ENCODE data around the gene TNK1.

TNK1 gene

DNA sequence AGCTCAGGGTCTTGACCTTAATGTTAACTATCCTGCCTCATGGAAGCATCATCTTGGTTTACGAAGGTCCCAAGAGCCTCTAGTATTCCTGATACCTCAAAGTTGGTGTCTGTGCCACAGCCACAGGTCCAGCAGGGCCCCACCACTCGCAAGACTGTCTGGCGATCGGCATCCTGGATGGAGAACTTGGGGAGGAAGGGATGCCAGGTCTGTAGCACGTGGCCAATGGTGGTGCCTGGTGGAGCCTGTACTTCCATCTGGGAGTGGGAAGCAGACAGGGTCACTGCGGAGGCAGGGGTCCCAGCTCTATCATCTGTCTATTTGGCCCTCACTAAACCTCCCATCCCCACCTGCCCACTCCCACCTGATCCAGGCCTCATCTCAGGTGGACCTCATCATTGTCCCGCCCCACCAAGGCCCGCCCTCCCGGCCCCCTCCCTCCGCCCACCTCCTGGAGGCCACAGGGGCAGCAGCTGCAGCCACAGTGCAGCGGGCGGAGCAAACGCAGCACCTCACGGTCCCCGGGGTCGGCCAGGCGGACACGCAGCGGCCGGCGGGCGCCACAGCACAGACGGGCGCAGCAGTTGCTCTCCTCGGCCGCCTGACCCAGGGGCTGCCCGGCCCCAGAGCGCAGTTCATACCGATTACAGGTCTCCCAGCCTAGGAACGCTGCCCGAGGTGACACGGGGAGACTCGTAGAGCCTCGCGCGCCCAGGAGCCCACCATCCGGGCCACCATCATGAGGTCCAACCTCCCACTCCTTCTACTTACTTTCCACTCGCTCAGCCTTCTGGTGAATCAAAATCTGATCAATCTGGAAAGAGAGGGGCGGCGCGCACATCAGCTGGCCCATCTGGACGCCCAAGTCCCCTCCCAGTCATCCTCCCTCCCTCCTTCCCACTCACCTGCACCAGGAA lies 12.1 kb downstream of the TNK1 start:
- no peak for DNase-seq (ENCODE audit: low spot score)

DNA sequence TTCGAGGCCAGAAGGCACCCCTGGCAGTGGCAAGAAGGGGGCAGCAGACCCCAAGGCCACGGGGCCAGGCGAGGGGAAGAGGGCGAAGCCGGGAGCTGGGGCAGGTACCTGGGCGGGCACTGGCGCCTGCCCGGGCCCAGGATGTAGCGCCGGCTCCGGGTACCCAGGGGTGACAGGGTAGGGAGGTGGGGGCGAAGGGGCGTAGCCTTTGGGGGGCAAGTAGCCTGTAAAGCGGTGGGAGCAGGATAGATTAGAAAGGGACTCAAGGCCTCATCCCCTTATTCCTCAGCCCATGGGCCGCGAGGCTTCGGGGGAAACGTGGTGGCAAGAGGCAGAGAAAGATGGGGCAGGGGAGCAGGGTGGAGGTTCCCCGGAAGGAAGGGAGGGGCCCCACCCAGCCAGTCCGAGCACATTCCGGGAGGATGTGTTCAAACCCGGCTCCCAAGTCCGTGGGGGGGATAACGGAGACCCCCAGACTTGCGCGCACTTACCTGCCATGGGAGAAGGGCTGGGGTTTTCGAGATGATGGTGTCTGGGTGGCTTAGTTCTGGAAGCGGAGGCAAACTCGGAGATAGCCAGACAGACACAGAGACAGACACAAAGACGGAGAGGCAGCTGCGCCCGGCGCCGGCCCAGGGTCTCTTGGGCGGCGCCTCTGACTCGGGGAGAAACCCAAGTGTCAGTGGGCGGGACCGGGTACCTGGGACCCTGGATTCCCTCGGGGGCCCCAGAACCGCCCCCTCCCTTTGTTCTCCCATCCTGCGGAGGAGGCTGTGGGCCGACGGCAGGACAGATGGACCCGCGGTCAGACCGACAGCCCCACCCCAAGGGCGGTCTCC lies 12.9 kb downstream of the TNK1 start:
- DNase-seq (ENCODE audit: low spot score) = peak; percentile 47

DNA sequence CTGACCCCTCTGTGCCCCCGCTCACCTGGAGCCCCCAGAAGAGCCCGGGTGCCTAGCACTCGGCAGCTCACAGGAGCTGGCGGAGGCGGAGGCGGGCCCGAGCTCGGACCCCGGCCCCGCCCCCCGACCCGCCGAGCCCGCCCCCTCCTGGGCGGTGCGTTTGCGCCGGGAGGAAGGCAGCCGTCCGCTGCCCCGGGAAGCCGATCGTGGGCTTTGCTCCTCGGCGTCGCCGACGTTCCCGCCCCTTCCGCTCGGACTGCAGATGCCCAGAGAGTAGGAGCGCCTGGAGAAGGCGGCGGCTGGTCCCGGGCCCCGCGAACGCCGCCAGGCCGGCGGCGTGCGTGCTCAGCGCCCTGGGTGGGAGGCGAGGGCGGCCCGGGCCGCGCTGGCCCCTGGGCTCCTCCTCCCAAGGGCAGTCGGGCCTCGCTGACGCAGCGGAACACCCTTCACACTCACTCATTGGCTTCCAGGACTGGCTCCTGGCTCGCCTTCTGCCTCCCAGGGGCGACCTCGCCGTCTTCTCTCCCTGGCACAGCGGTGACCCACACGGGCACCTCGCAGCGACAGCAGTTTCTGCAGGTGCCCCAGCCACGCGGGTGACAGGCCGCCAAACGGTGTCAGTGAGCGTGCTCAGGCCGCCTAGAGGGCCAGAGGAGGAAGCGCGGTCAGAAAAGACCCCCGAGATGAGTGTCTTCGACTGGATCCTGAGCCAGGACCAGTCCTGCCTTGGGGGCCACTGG lies 13.7 kb downstream of the TNK1 start, which contains the start of gene PLSCR3:
PLSCR3 (minus strand) TSS at position 74 of the 740 bp plus-strand sequence. CDS start 415 bp downstream, outside the sequence.
- peak; percentile 96 for DNase-seq (ENCODE audit: low spot score)

DNA sequence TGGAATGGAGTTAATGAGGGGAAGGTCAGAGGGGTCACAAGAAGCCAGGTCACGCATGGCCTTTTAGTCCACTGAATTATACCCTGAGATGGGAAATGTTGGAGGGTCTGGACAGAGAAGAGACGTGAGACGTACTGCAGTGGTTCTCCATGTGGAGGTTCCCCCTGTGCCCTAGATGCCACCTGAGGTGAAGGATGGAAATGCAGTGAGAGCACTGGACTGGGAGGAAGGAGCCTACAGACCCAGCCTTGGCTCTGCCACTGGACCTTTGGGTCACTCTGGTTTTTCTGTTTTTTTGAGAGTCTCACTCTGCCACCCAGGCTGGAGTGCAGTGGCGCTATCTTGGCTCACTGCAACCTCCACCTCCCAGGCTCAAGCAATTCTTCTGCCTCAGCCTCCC lies 15.3 kb downstream of the TNK1 start:
- DNase-seq (ENCODE audit: low spot score) = no peak

DNA sequence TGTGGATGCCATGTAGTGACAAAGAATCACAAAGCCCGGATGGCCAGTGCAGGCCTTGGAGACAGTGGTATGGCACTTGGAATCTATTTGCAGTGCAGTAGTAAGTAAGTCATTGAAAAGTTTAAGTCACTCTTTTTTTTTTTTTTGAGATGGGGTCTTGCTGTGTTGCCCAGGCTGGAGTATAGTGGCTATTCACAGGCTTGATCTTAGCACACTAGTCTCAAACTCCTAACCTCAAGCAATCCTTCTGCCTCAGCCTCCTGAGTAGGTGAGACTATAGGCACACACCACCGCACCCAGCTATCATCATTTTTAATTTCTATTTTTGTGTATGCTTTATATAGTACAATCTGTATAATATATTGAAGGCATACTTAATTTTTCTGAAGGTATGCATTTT lies 17.7 kb downstream of the TNK1 start:
- no peak for DNase-seq (ENCODE audit: low spot score)

DNA sequence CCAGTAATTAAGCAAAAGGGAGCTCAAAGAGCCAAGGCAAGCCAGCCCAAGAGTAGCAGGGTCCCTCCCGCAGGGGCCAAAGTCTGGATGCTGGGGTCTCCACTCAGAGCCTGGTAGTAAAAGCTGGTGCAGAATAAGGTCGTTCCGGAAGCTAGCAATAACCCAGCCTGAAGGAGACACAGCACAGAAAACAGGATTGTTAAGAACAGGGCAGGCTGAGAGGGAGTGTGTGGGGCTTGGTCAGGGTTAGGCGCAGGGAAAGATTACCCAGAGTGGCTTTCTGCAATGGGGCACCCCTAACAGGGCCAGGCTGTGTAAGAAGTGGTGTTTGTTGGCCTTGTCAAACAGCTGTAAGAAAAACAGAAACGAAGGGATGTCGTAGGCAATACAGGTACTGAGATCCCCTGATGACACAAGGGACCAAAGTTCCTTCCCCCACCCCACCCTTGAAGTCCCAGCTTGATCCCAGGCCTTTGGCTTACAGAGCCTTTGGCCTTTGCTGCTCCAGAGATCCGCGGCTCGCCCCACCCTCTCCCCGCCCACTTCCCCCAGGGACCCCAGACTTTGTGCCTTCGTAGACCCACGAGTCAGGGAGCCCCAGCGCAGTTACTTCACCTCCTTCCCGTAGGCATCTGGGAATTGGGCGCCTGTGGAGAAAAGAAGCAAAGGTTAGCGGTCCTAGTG lies 22.3 kb downstream of the TNK1 start:
- DNase-seq (ENCODE audit: low spot score) = peak; percentile 36

DNA sequence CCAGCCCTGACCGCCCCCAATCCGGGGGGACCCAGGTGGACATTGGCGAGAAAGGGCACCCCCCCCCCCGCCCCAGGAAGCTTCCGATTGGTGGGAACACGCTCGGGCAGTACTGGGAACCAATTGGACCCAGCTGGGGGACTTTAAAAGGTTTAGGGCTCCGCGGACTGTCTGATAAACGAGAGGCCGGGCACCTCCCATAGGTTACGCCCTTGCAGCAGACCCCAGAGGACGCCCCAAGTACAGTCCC lies 22.8 kb downstream of the TNK1 start:
- peak; percentile 78 for DNase-seq (ENCODE audit: low spot score)

DNA sequence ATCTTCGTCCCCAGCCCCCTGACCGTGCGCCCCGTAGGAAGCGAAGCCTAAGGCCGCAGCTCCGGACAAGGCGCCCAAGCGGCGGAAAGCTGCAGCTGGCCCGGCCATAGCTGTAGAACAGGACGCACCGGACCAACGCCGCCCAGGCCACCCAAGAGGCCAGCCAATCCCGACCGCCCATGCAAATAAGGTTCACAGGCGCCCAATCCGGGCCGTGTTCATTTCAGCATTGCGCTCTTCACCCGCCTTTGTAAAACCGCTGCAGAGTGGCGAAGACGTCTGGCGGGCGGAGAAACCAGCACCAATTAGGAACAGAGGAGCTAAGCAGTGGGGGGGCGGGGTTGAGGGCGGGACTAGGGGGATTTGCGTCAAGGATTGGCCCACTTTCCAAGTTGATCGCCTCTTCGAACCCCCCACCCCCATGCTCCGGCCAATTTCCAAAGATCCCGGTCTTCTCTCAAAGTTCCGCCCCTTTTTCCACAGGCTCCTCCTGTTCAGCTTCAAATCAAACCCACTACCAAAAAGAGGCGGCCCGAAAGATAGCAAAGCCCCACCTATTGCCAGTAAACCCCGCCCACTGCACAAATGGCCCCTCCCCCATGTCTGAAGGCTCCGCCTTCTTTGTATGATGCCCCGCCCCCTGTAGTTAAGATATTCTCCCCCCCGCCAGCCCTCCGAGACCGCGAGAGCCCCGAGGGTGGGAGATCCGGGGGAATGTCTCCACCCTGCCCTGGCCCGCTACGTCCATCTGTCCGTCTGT lies 23.3 kb downstream of the TNK1 start, which contains the start of gene TMEM256:
TMEM256 (minus strand) TSS at position 121 of the 760 bp plus-strand sequence; CDS start at position 108, 13 bp downstream.
- peak; percentile 95 for DNase-seq (ENCODE audit: low spot score)

DNA sequence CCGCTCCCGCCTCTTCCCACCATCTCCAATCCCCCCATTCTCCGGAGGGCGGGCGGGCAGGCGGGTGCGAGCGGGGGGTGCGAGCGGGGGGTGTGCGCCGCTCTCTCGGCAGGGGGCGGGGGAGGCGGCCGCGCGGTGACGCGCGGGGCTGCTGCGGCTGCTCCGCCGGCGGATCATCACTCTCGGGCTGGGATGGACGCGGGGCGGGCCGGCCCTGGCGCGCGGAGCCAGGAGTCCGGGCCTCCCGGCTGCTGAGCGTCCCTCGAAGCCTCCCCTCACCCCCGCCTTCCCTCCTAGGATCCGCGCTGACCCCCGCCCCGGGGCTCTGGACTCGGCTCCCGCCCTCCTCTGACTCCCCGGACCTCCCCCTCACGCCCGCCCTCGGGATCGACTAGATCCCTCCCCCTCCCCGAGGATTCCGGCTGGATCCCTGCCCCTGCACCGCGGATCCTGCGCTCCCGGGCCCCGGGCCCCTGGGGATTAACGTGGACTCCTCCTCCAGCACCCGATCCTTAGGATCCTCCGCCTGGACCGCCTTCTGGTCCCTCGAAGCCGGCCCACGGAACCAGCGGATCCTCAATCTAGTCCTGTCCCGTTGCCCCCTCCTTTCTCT lies 24.0 kb downstream of the TNK1 start:
- peak; percentile 89 for DNase-seq (ENCODE audit: low spot score)

DNA sequence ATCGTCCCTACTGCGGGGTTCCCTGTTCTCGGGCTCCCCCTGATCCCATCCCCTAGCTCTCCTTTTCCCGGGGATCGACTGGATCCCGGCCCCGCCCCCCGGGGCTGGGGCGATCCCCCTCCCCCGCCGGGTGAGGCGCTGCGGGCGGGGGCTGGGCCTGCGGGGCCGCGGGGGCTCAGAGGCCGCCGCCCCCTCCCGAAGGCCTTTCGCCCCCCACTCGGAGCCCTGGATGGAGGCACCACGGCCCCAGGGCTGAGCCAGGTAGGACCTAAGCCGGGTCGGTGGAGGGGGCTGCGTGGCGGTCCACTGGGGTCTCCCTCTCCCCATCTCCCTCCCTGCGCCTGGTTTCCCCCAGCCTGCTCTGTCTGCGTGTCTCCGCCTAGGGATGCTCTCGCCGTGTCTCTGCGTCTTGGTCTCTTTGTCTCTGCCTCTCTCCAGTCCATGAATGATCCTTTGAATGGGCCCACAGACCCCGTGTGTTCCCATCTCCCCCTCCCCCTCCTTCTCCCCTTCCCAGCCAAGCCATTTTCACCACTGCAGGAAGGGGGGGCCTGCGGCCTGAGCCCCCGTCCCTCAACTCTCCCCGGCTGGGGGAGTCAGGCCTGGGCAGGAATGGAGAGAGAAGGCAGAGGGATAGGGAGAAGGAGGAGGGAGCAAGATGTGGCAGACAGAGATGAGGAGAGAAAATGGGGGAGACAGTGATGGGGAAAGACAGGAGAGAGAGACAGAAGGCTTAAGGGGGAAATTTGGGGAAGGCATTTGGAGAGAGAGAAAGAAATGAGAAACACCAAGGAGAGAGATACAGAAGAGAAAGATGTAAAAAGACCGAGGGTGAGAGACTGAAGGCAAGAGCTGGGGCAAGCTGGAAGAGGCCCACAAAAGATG lies 24.7 kb downstream of the TNK1 start:
- peak; percentile 47 for DNase-seq (ENCODE audit: low spot score)

DNA sequence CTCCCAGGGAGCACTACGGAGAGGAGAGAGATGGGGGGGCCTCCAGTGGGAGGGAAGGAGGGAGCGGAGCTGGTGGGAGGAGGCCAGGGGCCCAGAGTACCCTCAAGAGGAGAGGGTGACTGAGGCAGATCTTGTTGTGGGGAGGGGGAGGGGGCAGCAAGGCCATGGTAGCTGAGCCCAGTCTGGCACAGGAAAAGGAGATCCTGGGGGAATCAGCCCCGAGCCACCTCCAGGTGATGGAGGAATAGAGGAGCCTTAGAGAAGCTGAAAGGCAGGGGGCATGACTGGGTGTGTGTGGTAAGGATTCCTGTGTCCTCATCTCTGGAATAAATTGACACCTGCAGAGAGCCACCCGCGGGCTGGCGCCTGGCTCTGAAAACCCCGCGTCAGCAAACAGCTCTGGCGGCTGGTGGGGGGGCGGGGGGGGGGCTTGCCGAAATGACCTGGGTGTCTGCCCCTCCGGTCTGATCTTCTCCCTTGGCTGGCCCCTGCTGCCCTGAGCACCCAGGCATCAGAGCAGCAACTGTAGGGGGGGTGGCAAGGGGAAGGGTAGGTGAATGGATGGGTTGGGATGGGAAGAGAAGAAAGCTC lies 25.4 kb downstream of the TNK1 start:
- no peak for DNase-seq (ENCODE audit: low spot score)

DNA sequence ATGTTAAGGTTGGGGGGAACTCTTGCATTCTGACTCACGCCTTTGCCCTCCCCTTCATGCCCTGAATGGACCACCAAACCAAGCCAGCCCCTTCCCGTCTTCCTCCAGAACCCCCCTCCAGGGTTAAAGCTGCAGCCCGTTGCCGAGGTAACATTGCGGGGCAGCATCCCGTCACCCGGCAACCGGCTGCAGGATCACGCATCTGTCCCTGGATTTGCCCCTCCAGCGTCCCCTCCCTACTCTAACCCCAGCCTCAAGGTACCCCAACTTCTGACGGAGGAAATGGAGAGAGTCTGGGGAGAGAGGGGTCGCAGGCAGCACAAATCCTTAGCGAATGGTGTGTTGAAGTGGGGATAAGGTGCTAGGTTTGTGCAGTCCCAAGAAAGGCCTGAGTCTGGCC lies 26.2 kb downstream of the TNK1 start:
- DNase-seq (ENCODE audit: low spot score) = no peak

DNA sequence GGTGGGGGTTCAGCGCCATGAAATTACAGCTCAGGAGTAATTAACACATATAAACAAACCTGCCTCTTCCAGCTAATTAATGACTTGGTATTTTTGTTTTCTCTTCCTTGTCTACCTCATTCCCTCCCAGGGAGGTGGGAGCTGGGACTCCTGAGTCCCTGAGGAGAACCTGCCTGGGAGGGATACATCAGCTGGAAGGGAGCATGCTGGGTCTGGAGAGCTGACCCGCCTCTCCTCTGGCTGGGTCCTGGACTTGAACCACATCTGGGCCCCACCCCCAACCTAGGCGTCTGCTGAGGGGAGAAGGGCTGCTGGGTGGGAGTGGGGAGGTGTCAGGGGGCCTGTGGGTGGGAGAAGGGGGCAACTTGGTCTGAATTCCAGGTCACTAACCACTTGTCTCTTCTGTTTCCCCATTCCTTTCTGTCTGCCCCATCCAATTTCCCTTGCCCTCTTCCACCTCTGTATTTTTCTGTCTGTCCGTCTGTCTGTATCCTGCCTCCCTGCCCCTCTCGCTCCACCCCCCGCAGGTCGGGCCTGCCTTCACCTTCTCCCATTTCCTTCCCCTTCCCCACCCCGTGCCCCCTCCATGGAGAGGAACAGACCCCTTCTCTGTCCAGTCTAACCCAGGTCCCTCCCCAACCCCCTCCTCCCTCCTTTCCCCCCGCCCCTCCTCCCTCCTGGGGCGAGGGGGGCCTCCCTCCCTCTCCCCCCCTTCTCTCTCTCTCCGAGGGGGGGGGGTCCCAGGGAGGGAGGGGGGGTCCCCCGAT lies 26.8 kb downstream of the TNK1 start, which contains the start of gene NLGN2:
NLGN2 (plus strand) TSS at position 361 of the 767 bp plus-strand sequence. CDS start 411 bp downstream, outside the sequence.
- DNase-seq (ENCODE audit: low spot score) = no peak

DNA sequence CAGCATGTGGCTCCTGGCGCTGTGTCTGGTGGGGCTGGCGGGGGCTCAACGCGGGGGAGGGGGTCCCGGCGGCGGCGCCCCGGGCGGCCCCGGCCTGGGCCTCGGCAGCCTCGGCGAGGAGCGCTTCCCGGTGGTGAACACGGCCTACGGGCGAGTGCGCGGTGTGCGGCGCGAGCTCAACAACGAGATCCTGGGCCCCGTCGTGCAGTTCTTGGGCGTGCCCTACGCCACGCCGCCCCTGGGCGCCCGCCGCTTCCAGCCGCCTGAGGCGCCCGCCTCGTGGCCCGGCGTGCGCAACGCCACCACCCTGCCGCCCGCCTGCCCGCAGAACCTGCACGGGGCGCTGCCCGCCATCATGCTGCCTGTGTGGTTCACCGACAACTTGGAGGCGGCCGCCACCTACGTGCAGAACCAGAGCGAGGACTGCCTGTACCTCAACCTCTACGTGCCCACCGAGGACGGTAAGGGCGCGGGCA lies 27.4 kb downstream of the TNK1 start:
- DNase-seq (ENCODE audit: low spot score) = no peak

DNA sequence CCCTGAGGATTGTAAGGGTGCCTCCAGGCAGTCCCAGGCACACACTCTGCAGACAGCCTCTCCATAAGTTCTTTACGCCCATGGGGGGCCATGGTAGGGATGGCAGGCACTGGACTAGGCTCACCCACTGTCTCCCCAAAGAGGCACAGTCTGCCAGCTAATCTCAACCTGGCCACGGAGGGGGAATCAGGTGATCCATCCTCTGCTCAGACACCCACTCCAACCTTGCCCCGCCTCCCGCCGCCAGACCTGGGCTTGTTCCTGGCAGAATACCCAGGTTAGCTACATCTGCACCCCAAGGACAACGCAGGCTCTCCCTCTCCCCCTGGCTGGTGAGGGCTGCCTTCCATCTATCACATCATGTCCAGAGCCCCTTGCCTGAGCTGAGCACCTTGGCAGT lies 28.0 kb downstream of the TNK1 start:
- DNase-seq (ENCODE audit: low spot score) = no peak

DNA sequence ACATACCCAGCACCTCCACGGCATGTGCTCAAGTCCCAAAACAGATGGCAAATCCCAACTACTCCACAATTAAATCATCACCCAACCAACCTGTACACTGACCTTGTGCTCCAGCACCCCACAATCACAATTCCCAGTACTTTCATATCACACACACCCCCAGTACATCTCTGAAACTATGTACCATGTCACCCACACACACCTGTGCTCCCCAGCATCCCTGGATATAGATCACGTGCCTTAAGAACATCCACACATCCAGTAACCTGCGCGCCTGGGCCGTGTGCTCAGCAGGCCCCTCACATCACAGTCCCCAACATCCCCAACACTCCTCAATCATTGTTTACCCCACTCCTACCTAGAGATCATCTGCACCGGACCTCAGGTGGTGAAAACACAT lies 28.8 kb downstream of the TNK1 start:
- no peak for DNase-seq (ENCODE audit: low spot score)

DNA sequence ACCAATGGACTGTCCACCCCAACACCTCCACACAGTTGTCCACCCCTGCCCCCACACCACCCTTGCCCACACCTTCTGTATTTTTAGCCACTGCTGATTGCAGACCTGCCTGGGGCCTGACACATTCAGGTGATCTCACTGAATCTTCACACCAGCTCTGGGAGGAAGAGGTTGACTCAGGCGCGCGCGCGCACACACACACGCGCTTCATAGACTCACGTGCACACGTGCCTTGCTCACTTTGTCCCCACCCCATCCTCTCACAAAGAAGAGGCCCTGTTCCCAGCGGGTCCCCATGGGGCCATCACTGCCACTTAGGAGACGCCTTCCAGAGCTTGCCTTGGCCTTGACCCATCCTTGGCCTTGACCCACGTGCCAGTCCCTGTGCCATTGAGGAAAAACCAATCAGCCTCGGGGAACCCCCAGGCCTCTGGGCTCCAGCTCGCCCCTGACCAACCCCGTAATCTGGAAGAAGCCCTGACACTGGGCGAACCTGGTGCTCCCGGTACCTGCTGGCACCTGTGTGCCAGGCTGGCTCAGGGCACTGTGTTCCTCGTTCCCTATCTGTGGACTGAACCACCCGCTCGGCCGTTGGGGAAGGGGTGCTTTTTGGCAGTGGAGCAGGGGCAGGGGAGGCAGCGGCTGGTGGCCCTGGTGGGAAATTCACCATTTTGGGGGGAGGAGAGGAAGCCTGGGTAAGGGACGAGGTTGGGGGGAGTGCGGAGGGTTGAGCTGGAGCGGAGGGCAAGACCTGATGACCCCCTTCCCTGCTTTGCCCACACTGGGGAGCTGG lies 29.9 kb downstream of the TNK1 start:
- DNase-seq (ENCODE audit: low spot score) = no peak
